Fibroblast of upper back skin (primary cell): Measurements from ENCODE around the gene RRAGD.

ENCODE experiments used
- DNase-seq: peaks from one replicate; pipeline ENCODE4 v3.0.0-alpha.2; 2013

The RRAGD gene

DNA sequence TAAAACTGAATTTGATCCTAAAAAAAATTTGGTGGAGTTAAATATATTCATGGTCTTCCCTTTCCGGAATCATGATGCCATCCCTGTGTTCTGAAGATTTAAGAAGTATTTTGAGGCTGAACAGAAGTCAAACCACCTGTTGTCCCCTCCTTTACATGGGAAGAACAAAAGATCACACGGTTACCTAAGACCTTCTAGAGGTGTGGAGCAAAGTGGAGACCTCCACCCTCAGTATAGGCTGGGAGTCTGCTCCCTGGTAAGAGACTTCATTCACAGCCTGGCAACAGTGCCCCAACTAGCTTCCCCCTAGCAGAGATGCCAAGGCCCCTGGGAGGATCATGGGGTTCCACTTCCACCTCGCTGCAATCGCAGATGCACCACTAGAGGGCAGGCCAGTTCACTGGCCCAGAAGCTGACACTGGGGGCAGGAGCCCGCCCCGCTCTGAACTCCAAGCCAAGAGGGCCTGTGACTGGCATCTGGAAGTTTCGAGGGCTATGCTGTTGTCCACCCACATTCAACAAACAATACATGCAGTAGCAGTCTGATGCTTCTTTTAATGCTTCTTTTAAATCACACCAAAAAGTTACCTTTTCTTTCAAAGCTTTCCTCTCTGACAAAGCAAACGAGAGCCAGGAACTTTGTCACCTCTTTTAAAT is 40.1 kb downstream of the RRAGD start:
- peak; percentile 37 for DNase-seq

DNA sequence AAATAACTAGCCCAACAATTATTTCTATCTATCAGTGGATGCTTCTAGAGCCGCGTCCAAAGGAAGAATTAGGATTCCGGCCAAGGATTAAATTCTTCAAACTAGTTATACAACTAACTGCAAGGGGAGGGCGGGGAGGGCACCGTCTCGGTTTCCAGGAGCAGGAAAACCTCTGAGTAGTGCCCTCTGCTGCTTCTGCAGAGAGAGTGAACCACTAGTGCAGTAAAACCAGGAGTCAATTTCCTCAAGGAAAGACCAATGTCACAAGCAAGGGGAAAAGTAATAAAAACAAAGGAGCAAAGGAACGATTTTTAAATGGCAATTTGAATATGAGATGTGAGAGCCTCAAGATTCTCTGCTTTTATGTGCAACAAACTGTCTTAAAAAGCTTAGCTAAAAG is 43.1 kb downstream of the RRAGD start:
- DNase-seq, result peak; percentile 33

DNA sequence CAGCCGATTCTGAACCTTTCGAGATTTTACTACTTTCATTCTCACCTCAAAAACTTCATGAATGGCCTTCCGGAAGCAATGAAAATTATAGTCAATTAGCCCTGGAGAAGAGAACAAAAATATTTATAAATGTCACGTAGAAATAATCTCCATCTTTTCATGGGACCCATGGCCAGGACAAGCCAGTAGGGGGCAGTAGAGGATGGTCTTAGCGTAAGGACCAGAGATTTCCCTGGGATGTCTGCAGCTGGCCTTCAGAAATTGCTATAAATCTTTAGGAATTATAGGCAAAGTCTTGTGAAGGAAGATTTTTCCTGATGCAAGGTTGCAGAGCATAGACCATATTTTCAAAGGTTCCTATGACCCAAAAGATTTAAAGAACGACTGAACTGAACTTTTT is 44.0 kb downstream of the RRAGD start:
- DNase-seq, result peak; percentile 44

DNA sequence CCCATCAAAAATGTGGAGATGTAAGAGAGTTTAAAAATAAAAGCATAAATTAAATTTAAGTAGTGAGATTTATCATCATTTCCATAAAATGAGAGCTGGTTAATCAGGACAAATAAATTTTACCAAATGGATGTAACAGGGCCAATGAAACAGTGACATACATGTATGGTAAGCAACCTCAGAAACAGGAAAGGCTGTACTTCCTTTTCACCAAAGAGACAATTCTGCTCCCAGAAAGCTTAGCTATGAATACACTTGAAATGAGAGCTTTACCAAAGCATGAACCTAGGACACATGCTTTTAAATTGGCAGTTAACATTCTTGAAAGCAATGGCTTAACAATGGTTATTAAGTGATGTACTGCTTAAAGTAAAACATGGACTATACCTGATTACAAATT is 47.5 kb downstream of the RRAGD start:
- no peak for DNase-seq

DNA sequence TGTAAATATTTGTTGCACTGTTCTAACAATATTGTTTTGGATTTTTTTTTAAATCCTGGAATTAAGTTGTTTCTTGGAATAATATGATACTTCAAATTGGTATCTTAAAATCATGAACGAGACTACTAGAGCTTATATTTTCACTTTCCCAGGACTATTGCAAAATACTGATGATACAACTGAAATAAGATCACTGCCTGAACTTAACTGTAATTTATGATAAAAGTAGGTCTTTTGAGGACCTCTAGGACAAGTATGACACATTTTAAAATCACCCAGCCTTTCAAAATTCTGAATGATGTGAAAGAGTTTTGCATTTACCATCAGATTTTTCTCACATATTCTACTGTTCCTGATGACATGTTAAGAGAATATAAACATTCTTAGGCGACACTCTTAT is 50.9 kb downstream of the RRAGD start:
- DNase-seq, result no peak

DNA sequence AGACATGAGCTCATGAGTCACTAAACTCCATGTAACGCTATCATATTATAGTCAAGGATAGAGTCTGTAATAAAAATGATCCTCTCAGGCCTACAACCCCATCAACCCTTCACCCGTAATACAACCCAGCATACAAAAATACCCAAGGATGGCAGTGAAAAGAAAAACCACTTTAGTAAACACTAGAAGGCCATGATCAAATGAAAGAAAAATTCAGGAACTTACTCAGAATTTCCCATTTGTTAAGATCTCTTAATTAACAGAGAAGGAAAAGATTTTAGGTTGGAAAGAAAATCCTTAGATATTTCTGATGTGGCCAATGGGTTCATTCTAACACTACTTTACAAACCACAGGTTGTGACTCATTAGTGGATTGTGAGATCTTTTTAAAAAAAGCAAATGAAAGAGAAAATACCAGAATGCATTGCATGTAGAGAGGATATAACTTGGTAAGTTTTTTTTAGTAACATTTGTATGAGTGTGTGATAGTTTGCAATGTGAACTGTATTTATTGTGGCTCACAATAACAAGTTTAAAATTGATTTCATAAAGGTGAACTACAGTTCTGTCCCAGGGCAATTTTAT is 51.6 kb downstream of the RRAGD start:
- DNase-seq, result peak; percentile 66

DNA sequence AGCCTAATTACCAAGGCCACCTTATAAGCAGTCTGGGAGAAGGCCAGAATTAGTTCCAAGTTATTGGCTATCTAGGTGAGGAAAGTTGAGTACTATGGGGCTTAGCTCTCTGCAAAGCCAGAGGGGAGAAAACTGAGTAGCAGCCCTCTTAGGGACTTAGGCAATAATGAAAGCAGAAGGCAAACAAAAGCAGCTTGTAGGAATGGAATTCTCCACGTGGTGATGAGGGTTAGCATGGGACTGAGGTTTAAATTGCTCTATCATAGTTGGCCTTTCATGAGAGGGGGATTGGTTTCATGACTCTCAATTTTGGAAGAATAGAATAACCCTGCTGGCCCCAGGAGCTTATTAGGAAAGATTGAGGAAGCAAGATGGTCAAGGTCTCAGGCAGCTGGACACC is 52.5 kb downstream of the RRAGD start:
- DNase-seq, result no peak

DNA sequence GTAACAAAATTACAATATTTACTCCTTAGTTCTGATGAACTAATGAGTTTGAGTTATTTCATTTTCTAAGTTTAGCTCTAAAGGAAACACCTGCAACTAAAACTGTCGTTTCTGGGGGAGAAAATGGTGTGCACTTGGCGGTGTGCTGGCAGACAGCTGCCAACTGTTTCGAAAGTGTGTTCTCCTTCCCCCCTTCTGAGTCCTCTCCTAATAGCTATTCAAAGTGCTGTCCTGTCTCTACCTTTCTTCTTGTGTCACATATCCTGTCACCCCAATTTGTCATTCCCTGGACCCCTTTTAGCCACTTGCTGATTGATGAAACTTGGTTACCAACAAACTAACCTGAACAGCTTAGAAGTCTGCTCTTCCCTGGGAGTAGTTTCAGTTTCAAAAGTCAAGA is 54.7 kb downstream of the RRAGD start:
- no peak for DNase-seq

DNA sequence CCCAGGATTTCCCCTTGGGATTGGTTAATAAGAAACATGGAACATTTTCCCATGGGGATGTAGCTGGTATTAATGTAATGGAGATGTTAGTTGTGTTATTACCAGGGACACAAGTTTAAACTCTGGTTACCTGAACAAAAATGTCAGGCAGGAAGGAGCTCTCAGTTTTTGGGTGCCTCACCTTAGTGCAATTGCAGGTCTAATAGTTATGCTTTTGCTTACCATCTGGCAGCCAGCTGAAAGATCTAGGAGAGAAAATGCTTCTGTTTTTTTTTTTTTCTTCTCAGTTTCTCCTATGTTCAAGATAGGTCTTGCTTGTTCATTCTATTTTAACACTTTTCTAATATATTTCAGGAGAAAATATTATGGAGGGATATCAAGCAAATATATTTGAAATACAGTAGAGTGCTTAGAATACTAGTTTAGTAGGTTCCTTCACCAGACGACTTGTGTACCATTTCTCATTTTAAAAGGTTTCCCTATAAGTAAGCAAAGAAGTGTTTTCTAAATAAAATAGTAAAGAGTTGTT is 55.4 kb downstream of the RRAGD start:
- DNase-seq, result no peak

DNA sequence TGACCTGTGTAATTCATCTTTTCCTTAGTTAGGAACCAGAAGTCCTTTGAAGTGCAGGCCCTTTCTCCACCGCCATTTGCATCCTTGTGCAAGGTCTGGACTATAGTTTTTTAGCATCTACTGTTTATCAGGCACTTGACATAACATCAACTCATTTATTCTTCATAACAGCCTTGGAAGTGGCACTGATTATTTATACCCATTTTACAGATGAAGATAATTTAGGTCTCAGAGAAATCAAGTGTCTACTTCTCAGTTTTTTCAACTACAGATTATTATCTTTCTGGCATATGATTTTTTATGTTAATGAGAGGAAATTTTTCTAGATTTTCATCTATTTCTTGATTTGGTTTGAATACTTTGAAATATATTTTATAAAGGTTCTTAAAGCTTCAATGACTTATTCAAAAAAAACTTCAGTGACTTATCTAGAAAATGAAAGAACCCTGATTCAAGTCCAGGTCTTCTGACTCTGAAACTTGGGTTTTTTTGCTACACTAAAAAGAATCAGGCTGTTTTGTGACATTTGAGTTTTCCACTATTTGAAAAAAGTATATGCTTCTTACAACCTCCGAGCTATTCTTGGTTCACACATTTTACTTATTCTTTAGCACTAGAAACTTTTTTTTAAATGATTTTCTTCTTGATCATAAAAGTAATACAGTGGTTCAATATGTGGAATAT is 56.4 kb downstream of the RRAGD start:
- no peak for DNase-seq

DNA sequence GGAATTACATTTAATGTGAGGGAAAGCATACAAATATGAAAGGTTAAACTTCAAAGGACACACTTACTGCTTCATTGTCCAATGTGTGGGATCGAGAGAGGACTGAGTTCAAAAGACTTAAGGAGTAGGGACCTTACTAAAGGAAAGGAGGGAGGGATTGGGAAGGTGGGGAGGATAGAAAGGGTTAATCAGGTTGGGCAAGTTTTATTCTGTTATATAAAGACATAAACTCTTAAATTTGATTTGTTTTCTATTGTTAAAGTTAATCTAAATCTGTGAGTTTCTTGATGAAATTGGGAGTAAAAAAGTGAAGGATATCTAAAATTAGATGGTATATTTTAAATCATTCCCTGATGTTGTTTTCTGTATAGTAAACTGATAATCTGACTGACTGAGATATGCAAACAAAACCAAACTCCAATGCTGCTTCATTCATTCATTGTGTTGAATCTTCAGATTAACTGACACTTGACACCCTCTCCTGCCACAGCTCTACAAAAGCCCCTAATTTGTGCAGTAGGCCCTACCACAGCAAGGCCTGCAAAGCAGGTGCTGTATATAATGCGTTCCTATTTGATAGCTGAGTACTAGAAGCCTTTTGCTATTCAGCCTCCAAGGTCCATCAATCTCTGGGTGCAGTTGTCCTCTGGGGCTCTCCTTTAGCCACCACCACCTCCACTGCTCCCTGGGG is 58.2 kb downstream of the RRAGD start:
- DNase-seq, result no peak

DNA sequence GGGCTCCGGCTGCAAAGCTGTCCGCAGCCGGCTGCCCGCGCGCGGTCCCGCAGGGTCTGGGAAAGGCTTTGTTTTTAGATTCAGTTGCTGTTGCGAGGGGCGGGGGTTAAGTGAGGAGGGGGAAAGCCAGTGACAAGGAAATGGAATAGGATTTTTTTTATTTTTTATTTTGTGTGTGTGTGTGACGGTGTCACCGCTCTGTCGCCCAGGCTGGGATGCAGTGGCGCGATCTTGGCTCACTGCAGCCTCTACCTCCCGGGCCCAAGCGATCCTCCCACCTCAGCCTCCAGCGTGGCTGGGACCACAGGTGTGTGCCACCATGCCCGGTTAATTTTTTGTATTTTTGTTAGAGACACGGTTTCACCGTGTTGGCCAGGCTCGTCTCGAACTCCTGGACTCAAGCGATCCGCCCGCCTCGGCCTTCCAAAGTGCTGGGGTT is 58.9 kb downstream of the RRAGD start:
- no peak for DNase-seq

DNA sequence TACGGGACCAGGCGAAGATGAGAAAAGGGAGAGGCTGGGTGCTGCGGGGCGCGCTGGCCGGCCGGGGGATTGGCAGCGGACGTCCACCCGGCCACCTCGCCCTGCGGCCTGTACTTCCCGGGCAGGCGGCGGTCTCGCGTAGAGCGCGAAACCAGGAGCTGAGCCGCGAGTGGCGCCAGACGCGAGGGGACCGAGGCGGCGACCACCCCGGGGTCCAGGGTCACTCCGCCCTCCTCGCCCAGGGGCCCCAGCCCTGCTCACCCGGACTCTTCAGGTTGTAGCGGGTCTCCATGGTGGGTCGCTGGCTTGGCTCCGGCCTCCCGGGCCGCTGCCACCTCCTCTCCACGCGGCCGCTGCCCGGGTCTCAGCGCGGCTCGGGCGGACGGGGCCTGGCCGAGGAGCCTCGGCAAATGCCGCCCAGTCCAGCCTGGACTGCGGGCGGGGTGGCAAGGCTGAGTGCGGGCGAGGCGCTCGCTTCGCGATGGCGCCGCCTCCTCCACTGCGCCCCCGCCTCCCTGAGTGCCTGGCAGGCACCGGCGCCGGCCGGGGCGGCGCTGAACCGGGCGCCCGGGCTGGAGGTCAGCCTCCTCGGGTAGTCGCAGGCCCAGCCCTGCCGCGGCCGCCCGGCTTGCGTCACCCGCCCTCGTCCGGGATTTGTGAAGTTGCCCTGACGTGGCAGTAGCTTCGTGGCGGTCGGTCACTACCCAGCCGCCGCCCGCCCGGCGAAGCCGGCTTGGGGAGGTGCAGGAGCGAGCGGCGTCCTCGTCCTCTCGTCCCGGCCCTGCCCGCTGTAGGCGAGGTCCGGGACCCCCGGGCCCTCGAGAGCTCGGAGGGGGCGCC is 59.6 kb downstream of the RRAGD start, which contains the start of gene UBE2J1:
UBE2J1 (minus strand) TSS at position 445 of the 840 bp plus-strand sequence; CDS start at position 292, 153 bp downstream.
- peak; percentile 93 for DNase-seq

DNA sequence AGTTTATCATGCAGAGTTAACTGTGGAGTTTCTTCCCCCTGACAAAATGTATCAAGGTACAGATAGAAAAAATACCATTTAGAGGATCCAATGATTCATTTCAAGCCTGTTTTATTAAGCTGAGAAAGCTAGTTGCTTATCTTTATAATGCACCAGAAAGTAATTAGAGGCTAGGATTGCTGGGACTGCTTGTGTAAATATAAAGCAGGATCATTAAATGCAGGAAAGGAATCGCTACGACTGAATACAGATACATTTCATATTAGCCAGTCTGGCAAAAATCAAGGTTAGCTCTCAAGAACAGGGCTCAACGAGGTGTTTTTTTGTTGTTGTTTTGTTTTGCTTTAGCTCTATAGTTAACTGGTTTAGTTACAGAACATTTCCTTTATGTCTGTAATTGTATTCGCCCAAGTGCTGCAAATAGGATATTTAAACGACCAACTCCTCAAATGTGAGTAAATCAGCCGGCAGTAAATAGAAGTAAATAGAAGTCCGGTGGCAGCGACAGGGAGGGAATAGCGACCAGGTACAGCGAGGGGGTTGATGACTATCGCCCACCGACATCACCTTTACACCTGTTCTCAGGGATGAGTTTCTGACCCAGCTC is 60.3 kb downstream of the RRAGD start:
- DNase-seq, result no peak

DNA sequence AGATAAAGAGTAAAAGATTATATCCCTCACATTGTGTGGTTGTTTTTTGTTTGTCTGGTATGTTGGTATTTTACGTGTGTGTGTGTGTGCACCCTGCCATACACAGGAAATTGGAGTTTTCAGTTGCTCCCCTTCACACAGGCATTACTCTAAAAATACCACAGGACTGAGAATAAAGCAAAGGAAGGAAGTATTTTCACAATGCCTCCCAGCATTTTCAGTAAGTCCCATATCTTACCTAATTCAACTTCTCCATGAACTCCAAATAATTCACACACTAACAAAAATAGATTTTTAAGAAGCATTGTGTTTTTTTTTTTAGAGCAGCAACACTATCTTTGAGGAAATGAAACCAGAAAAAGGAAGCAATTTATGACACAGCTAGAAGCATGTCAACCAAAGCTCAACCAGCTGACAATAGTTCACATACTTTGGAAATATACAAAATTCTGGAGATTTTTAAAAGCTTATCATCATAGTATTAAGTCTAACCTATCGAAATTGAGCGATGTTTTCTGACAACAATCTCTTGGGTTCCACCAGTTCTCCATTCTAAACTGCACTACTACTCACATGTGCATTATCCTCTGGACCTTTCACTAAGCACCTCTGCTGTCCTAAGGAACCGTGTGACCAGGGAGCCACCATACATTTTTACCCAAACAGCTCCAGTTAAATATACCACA is 61.6 kb downstream of the RRAGD start:
- DNase-seq, result no peak

DNA sequence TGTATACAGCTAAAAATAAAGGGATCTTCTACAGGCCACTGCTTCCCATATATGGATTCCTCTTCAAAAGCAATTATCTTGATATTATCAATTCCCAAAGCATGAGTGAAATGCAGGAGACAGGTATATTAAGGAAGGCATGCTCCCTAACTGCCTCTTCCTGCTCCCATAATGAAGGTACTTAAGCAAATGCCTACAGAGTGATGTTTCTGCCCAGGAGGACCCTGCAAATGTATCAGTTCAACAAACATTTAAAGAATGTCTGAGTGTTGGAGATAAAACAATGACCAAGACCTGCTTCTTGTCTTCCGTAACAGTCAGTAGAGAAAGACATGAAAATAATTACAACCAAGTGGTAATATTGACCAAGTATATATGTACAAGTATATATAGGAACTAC is 63.7 kb downstream of the RRAGD start:
- DNase-seq, result peak; percentile 40

DNA sequence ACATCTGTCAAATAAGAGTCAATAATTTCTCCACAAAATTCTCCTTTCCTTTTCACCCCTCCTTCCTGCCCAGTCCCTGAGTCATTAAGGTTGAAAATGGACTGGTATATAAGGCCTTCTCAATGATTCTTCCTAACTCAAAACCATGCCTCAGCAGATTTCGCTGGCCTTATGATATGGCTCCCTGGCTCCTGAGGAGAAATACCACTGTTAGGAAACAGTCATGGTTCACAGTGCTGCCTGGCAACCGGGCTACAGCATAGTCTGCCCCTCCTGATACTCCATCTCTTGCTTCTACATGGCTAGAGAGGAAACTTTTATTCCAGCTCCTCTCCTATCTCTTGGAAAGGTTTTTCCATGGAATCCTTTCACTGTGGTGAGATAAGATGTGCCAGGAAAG is 64.2 kb downstream of the RRAGD start:
- DNase-seq, result no peak

DNA sequence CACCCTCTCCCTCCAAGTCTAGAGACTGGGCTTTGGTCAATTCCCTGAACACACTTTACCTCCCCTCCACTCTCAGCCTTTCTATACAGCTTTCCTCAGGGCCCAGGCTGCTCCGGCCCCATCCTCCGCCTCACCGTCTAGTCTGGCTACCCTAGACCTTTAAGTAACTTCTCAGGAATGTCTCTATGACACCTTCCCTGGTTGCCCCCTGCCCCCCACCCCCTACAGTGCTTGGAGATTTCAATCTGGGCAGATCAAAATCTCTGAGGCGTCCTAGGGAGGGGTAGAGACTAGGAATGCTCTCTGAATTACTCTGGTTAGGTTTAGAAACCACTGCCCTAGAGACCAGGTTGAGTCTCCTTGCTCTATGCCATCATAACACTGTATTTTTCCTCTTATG is 65.6 kb downstream of the RRAGD start:
- peak; percentile 53 for DNase-seq

DNA sequence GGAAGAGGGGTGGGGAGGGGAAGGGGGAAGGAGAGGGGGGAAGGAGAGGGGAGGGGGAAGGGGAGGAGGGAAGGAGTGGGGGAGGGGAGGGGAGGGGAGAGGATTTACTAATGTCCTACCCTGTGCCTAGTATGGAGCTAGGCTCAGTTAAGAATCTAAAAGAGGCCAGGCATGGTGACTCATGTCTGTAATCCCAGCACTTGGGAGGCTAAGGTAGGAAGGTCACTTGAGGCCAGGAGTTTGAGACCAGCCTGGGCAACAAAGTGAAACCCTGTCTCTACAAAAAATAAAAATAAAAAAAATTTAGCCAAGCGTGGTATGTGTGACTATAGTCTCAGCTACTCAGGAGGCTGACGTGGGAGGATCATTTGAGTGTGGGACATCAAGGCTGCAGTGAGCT is 72.5 kb downstream of the RRAGD start:
- DNase-seq, result no peak

DNA sequence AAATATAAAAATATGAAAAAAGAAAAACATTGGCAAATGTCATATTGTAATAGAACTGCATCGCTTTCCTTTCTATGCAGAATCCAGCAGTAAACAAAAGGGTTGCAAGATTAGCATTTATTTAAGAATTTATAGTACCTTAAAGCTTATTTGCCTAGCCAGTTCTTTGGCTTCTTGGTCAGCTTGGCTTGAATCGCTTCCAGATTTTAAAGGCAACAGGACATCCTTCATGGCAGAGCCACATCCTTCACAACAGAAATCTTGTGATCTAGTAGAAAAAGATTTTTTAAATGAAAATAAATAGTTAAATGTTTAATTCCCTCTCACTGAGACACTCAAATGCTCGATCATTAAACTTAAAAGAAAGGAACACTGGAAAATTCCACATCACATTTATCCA is 76.9 kb downstream of the RRAGD start:
- DNase-seq, result no peak

DNA sequence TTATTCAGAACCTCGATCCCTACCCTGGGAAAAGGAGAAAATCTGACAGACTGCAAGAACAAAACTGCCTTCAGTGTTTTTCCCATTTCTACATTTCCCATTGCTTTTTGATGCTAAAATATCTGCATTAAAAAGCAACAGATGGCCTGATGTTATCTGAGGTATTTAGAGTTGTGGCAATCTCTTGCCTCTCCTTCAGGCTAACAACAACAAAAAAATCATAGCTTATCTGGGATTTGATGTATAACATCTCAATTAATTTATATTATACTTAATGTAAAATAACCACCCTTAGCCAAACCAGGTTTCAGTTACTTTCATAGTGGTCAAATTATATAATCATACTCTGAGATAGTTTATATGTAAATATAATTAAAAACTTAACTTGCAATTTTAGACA is 81.2 kb downstream of the RRAGD start:
- DNase-seq, result no peak

DNA sequence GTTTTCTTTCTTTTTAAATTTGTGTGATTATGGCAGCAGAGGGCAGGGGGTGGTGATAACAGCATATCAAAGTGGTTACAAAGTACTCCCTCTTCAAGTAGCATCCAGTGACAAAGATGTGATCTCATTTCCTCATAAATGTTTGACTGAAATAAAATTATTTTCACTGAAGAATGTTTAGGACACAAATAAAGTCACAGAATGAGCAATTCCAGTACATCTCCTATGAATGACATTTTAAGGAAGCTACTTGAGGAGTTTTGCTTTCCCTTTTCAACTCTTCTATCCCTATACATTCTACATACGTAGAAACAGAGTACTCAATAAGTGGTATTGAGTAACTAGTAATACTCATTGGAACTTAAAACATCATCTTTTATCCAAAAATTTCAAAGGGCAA is 83.1 kb downstream of the RRAGD start:
- no peak for DNase-seq
